Inflammatory macrophage treated with lipopolysaccharide for 1 hour (primary cell): Measurements from ENCODE around the gene SPI1.

Source experiments
- DNase-seq, 2 donors: peaks; one replicate each; pipeline ENCODE4 v3.0.0-alpha.2; 2020 to 2022

The SPI1 gene

GRCh38 chr11:47387944-47388696 is 9.8 kb upstream of the SPI1 start:
- peak; percentile 93 to 100 for DNase-seq

GRCh38 chr11:47384498-47384897 is 6.2 kb upstream of the SPI1 start:
- no peak for DNase-seq

- peak; percentile 82 to 86 for DNase-seq
Observed at GRCh38 chr11:47383071-47383470, 4.7 kb upstream of the SPI1 start.

- DNase-seq, result no peak
Observed at GRCh38 chr11:47380078-47380477, 1.7 kb upstream of the SPI1 start.

GRCh38 chr11:47379317-47379716 is 970 bp upstream of the SPI1 start:
- DNase-seq, result no peak

- DNase-seq, result no peak
Observed at GRCh38 chr11:47378836-47379170, 456 bp upstream of the SPI1 start.

- DNase-seq, result no peak
Observed at GRCh38 chr11:47377571-47378009, 757 bp downstream of the SPI1 start.

GRCh38 chr11:47376525-47377371 is 1.6 kb downstream of the SPI1 start:
- DNase-seq, result peak; percentile 91 to 95

GRCh38 chr11:47376107-47376524 is 2.2 kb downstream of the SPI1 start:
- no peak for DNase-seq

- DNase-seq, result no peak
Observed at GRCh38 chr11:47375546-47376085, 2.7 kb downstream of the SPI1 start.

GRCh38 chr11:47375020-47375419 is 3.3 kb downstream of the SPI1 start:
- DNase-seq, result peak in 1 of 2 donors; percentile 87

GRCh38 chr11:47374720-47375019 is 3.7 kb downstream of the SPI1 start:
- DNase-seq, result no peak

- peak; percentile 73 to 92 for DNase-seq
Observed at GRCh38 chr11:47373876-47374719, 4.2 kb downstream of the SPI1 start.

- DNase-seq, result no peak
Observed at GRCh38 chr11:47372422-47372821, 5.9 kb downstream of the SPI1 start.

- DNase-seq, result no peak
Observed at GRCh38 chr11:47369676-47370075, 8.7 kb downstream of the SPI1 start.

- DNase-seq, result no peak
Observed at GRCh38 chr11:47366020-47366490, 12.3 kb downstream of the SPI1 start.

- no peak for DNase-seq
Observed at GRCh38 chr11:47361419-47361818, 16.9 kb downstream of the SPI1 start.

- no peak for DNase-seq
Observed at GRCh38 chr11:47360341-47360740, 18.0 kb downstream of the SPI1 start.

GRCh38 chr11:47359586-47359985 is 18.8 kb downstream of the SPI1 start:
- DNase-seq, result peak in 1 of 2 donors; percentile 43

GRCh38 chr11:47359162-47359561 is 19.2 kb downstream of the SPI1 start:
- no peak for DNase-seq

- no peak for DNase-seq
Observed at GRCh38 chr11:47358731-47359051, 19.7 kb downstream of the SPI1 start.

GRCh38 chr11:47357985-47358730 is 20.2 kb downstream of the SPI1 start:
- DNase-seq, result no peak

GRCh38 chr11:47356998-47357329 is 21.4 kb downstream of the SPI1 start:
- no peak for DNase-seq
